EH (cell line): Measurements from ENCODE around the gene TNK2.
"Not testable (repeated sequence)": the region's sequence is repeated elsewhere in the genome, so short reads cannot be mapped to it uniquely, and the experiment has no call there.

Source experiments
- DNase-seq: peaks from one replicate; pipeline ENCODE4 v3.0.0-alpha.2; 2015; ENCODE audit warnings: low read depth

Gene TNK2

DNA sequence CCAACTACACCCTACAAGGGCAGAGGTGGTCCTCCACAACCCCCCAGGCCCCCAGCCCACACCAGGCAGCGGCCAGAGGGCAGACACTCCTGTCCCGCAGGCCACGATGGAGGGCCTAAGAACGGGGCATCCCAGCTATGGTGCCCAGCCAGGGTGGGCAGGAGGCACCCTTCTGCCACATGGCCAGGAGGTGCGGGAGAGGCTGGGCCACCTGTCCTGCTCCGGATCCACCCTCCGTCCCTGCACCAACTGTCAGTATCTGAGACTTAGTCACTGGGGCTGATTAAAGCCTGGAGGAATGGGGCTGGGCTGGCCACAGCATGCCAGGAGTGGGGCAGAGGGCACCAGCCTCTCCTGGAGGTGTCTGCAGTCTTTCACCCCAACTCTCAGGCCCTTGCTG, 37.9 kb downstream of the TNK2 start:
- DNase-seq, result peak; percentile 28

- DNase-seq, result no peak
Observed at GRCh38 chr3:195869413-195870001, 38.8 kb downstream of the TNK2 start.

DNA sequence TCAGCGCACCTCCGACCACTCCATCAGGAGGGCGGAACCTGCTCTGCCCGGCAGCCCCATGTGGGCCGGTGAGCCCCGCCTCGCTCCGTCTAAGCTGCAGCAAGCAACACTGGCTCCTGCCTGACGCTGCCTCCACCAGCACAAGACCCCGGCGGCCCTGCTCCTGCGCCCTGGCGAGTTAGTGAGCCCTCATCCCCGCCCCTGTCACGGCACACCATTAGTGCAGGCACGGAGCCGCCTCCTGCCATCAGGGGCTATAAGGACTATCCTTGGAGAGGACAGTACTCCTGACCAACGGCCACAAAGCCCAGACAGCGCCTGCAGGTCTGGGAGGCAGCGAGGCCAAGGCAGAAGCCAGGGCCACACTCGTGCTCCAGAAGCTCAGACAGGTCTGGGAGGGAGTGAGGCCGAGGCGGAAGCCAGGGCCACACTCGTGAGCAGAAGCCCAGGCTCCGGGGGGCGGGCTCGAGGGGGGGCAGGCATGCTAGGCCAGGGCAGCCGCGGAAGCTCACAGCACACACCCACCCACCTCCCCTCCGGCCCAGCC, 39.4 kb downstream of the TNK2 start:
- no peak for DNase-seq

DNA sequence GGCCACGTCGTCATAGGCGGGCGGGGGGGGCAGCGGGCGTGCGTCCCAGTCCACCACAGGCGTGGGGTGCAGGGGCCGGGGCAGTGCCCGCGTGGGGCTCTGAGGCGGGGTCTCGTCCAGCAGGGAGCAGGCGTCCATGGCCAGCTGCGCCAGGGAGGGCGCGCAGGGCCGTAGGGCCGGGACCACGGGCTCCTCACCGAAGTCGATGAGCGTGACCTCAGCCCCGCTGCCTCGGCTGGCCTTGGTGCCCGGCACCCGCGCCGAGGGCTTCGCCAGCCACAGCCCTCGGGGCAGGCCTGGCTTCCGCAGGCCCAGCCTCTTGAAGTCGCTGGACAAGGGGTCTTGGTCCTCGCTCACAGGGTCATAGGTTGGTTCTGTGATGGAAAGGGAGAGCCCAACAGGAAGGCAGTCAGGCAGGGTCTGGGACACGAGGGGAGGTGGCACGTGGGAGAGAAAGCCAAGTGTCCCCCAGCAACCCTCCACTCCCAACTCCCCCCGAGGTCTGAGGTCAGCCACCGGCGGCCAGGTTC, 40.0 kb downstream of the TNK2 start:
- no peak for DNase-seq

- no peak for DNase-seq
Observed at GRCh38 chr3:195867631-195868335, 40.6 kb downstream of the TNK2 start.

DNA sequence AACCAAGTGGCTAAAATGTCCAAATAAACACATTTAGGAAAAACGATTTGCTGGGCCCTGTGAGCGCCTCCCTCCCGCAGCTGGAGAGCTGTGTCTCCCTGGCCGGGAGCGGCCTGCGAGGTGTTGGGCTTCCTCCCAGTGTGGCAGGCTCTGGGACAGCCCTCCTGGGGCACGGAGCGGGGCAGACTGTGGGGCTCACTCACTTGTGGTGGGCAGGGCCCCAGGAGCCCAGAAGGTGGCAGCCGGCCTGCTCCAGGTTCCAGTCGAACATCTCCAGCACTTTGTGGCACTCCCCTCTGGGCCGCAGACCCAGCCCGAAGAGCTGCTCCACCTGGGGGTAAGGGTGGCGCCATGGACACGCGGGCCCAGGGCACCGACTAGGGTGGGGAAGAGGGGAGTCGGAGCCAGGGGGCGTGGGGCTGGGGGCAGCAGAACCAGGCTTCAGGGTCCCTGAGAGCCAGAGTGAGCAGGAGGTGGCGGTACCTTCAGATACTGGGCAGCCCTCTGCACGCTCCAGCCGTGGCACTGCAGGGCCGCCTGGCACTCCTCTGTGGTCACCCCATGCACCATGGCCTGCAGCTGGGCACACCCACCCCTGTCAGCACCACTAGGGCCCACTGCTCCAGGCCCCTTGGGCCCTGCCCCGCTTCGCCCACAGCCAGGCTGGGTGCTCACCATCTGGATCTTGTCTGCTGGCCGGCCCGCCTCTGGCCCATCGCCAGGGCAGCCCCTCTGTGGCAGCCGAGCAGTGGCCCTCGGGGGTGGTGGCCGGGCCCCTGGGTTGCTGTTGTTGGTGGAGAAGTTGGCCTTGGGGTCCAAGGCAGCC, 41.5 kb downstream of the TNK2 start:
- DNase-seq, result no peak

GRCh38 chr3:195865752-195866151, 42.6 kb downstream of the TNK2 start:
- DNase-seq, result no peak

DNA sequence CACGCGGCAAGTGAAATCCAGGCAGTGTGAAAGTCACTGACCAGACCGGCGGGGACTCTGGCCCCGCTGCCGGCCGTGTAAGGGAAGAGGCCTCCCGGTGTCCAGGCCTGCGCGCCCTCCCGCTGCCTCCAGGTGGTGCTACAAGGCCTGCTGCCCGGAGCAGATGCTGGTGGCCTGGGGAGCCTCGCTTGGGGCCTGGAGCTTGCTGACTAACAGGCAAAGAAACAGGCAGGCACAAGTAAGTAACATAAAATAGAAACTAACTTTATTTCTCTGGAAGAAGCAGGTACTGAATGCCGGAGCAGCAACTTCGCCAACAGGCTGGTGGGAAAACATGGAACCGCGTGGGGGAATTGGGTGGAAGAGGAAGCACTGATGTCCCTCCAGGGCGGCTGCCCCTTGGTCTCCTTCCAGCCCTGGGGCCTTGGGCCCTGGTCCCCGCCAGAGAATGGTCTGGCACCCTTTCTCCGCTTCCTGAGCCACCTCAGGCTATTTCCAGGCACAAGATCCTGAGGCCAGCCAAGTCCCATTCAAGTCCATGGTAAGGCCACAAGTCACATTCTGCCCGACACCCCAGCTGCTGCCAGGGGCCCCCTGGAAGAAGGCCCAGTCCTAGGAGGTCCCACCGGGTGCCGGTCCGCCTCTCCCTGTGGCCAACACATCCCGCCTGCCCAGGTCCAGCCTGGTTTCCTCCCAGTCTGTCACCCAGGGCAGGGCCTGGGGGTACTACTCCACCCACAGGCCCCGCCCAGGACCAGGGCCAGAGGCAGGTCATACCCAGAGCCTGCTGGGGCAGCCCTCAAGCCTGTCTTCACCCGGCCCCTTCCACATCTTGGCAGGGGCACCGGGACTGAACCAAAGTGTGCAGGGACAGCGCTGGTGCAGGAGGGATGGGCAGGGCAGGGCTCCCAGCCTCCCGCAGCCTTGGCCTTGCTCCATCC, 45.0 kb downstream of the TNK2 start:
- peak; percentile 86 for DNase-seq

DNA sequence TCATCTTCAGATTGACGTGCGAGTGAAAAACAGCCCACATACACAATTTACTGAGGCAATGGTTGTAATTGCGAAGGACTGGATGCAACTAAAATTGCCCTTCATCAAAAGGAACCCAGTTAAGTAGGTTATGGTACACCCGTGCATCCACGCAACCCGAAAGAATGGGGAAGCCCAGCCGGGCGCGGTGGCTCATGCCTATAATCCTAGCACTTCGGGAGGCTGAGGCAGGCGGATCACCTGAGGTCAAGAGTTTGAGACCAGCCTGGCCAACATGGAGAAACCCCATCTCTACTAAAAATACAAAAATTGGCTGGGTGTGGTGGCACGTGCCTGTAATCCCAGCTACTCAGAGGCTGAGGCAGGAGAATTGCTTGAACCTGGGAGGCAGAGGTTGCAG, 46.0 kb downstream of the TNK2 start:
- not testable (repeated sequence) for DNase-seq

DNA sequence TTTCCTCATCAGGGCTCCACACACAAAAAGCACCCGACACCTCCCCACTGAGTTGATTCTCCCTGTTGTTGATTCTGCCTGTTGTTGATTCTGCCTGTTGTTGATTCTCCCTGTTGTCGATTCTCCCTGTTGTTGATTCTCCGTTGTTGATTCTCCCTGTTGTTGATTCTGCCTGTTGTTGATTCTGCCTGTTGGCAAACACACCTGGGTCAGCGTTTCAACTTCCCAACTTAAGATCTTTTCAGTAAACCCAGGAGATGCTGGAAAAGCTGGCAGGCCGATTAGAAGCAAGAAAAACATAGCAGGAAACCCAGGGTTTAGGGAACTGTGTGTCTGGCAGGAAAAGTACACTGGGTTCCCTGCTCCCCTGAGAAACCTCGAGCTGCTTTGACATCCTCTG, 47.9 kb downstream of the TNK2 start:
- no peak for DNase-seq

GRCh38 chr3:195859846-195860411, 48.4 kb downstream of the TNK2 start:
- DNase-seq, result no peak

GRCh38 chr3:195859061-195859845, 49.1 kb downstream of the TNK2 start:
- peak; percentile 62 for DNase-seq

DNA sequence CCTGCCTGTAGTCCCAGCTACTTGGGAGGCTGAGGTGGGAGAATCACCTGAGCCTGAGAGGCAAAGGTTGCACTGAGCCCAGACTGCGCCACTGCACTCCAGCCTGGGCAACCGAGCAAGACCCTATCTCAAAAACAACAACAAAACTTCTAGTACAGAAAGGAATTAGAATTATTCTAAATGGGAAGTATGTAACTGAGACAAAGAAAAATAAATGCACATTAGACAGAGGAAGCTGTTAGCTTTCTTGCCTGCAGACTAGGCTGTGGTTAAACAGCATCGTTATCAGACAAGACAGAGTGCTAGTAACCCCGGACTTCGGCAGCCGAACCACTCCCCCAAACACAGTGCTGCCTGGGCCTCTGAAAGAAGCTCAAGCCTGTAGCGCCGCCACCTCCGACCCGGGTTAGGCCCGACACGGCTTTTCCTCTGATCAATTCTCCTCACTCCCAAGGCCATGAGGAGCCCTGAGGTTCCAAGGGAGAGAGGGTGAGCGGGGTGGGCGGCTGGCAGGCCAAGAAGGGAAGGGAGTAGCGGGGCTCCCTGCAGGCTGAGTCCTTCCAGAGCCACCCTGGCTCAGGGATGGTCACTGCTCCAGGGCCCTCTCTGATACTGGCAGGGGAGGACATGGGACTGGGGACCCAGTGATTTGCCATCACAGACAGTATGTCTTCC, 51.8 kb downstream of the TNK2 start:
- DNase-seq, result no peak

GRCh38 chr3:195855471-195856409, 52.6 kb downstream of the TNK2 start:
- no peak for DNase-seq

DNA sequence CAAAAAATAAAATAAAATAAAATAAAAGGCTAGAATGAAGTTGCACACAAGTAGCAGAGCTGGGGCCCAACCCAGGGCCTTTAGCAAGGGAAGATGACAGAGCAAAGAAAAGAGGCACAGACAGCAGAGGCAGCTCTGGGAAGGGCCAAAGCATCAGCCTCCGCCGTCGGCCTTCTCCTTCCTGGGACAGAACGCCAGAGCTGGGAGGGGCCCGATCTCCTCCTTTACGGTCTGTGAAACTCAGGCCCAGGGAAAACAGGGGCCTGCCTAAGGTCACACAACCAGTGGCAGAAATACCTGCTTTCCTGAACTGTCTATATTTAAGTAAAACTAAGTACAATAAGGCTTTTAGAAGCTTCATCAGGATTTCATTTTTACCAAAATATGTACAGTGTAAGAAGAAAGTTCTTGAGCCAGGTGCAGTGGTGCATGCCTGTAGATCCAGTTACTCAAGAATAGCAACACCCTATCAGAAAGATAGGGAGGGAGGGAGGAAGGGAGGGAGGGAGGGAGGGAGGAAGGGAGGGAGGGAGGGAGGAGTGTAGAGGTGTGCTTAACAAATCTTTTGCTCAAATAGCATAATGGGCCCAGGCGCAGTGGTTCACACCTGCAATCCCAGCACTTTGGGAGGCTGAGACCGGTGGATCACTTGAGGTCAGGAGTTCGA, 53.6 kb downstream of the TNK2 start:
- DNase-seq, result no peak

DNA sequence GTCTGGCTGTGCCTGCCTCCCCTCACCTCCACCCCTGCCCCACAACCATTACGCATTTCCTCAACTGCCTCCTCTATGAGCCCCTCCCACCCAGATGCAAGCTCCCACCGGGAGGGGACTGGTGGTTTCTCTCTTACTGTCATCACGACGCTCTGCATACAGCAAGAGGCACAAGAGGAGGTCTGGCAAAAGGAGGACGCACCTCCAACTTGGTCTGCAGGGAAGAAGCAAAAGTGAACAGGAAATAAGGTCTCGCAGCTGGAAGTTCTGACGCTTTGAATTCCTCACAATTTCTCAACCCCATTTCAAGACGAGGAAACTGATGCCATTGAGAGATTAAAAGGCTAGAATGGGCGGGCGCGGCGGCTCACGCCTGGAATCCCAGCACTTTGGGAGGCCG, 54.4 kb downstream of the TNK2 start:
- no peak for DNase-seq

GRCh38 chr3:195853036-195853435, 55.3 kb downstream of the TNK2 start:
- DNase-seq, result no peak
